Posterior vena cava (tissue), 2 donors: ENCODE results near the gene DNAH8. TPM values are rescaled to one million over a fixed set of nuclear protein-coding genes. Genes with fewer than 3 reads are reported as not detected.
A peak's percentile ranks its signal among the peaks of the same experiment; 100 is the strongest.
"Not testable (repeated sequence)": the region's sequence is repeated elsewhere in the genome, so short reads cannot be mapped to it uniquely, and the experiment has no call there.

Experiments
- DNase-seq: peaks from one replicate; pipeline ENCODE4 v3.0.0-alpha.2; 2020; ENCODE audit warnings: low spot score
- intact Hi-C, 2 donors: fragments of 100-400 bp; cut with DNase I; formaldehyde crosslinking; loops; one replicate each; pipeline versions ENCODE4 v1.14.1 to v1.14.2; 2022 to 2023
- total RNA-seq, 2 donors: library from RNA; stranded (reverse); fragmentation: NEBNext Ultra II Directional; extraction: Animal tissue kit (Norgen Biotek cat#: 25700); gene quantifications; one replicate each; pipeline ENCODE4 v1.2.1, GENCODE V29; 2021
- donor health status: DM: yes; HTN: yes; CAD: no.
- donor health status: DM: yes; HTN: yes; CAD: no.

Gene DNAH8
- total RNA-seq, 2 donors from 2014 or later = 0.05 to 0.71 TPM

GRCh38 chr6:38699702-38700101, 15.4 kb upstream of the DNAH8 start:
- DNase-seq, intact Hi-C loops: not testable (repeated sequence)

GRCh38 chr6:38701551-38701950, 13.6 kb upstream of the DNAH8 start:
- DNase-seq = no peak
- intact Hi-C loops = no loop called here

GRCh38 chr6:38702558-38703397, 12.3 kb upstream of the DNAH8 start, which contains the start of gene GLO1:
TSS of gene GLO1 (minus strand) at chr6:38703145. CDS start at chr6:38703054, 91 bp downstream.
- intact Hi-C loops = no loop called here
- peak; percentile 99 for DNase-seq

DNA sequence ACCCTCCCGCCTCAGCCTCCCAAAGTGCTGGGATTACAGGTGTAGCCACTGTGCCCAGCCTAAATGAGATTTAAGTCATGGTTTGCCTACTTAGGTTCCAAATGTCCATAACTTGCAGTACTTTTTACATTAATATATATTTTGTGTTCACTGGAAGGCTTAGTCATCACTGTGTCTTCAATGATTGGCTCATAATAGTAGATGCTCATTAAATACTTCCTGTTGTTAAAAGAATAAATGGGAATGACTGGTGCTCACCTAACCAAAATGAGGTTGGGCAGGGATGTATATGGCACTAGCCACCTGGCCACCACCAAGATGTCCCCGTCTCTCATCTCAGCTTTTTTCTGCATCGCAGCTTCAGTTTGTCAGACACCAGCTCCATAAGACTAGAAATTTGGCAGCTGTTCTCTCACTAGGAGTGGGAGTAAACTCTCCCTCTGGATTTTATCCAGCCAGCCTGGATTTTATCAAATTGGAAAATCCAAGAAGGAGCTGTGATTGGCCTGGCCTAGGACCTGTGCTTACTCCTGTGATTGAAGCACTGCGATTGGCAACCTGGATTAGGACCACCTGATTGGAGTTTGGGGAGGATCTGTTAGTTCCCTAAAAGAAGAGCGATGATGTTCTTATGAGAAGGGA, 11.0 kb upstream of the DNAH8 start:
- no peak for DNase-seq
- intact Hi-C loops = no loop called here

DNA sequence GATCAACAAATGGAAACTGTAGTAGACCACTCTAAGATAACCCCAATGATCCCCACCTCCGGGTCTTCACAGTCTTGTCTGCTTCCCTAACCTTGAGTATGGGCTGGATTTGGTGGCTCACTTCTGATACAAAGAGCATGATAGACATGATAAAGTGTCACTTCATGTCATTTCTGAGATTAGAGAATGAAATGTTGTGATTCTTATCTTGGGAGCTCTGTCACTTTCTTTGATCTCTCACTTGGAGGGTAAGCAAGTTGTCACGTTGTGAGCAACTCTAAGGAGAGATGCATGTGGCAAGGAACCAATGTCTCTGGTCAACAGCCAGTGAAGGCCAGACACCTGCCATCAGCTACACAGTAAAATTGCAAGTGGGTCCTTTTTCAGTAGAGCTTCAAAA, 9.2 kb upstream of the DNAH8 start:
- intact Hi-C loops = no loop called here
- DNase-seq = no peak

DNA sequence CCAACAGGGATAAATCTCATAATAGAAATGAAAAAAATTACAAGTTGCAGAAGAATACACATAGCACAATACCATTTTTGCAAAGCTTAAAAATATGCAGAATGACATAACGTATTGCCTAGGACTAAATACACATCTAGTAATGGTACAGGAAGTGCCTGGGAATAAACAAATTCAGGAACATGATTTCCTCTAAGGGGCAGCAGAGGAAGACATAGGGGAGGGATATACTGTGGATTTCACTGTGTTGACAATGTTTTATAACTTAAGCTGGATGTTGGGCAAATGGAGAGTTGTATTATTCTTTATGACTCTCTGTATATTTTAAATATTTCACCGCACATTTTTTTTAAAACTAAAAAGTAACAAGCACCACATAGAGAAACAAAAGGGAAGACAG, 6.6 kb upstream of the DNAH8 start:
- intact Hi-C loops = no loop called here
- no peak for DNase-seq

DNA sequence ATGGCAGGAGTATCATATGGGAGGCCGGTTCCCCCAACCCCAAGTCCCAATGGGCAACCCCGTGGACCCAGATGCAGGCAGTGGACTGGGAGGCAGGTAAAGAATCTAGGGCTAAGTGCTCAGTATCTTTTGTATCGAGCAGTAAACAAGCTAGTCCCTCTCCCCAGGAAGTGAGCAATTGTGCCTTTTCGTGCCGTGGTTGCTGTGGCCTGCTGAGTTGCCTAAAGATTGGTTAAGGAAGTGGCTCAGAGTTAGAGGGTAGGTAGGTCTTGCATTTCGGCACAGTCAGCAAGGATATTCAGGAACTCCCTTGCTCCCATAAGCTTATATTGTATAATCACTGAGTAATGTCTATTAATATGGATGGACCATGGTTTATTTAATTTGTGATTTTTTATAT, 1.3 kb upstream of the DNAH8 start:
- DNase-seq = no peak

DNA sequence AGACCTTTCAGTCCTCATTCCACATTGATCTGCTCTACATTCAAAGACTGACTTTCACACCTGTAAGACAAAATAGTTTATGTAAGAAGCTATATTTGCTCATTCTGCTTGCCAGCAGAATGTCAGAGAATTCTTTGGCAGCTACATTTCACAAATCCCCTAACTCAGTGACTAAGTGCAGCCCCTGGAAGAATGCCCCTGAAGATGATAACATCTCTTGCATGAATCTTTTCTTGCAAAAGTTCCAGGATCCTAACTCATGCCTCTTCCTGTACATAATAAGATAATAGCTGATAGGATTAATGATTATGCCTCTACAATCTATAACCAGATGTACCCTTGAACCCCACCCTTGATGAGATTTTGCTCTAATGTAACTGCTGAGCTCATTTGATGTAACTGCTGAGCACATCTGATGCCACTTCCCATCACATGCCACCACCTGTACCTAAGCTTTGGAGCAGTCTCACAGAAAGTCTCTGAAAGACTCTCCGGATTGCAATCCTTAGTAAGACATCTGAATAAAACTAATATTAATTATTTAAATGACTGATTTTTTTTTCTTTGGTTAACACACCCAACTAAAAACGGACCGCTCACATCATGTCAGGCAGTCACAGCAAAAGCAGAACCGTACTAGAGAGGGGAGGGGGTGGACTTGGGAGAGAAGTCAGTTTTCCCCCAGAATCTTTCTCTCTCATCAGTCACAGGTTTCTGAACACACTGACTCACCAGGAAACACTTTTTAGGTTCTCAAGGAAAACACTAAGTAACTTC, 684 bp upstream of the DNAH8 start:
- intact Hi-C loops = no loop called here
- DNase-seq = no peak

More for the DNA sequence above, 1.3 kb upstream of the DNAH8 start:
- intact Hi-C loops = no loop called here

GRCh38 chr6:38716825-38717224, 1.7 kb downstream of the DNAH8 start:
- no peak for DNase-seq
- intact Hi-C loops = no loop called here

- intact Hi-C loops = no loop called here
Observed at GRCh38 chr6:38719358-38719757, 4.2 kb downstream of the DNAH8 start.

DNA sequence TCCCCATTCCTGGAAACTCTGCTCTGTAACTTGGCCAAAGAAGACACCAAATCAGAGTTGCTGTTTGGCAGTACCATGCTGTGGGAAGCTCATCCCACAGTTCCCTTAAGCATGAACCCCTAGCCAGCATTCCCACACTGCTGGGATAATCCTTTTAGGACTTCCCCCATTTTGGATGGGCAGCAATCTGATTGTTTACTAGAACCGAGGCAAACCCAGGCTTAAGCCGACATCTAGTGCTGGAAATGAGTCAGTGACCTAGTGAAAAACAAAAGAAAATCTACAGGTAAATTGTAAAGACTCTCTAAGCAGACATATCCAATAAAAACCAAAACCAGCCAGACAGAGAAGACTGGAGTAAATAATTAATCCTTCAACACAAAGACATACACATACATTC, 5.2 kb downstream of the DNAH8 start:
- intact Hi-C loops = no loop called here
- DNase-seq = no peak

More at GRCh38 chr6:38719358-38719757, 4.2 kb downstream of the DNAH8 start:
- DNase-seq = no peak

DNA sequence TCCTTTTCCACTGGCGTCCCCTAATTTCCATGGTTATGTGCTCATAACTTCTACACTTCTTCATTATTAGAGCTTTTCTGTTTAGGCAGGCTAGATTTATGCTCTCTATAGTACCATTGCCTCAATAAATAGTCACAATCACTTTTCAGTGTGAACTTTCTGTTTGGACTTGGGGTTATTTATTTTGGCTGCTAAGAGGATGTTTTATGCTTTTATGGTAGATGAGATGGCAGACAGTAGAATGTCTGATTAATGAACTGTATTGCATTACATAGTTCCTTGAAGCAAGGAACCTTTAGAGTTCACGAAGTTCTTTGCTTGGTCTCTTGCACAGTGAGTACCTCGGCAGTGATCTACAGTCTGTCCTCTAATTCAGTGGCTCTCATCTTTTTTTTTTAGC, 6.9 kb downstream of the DNAH8 start:
- DNase-seq = no peak
- intact Hi-C loops = no loop called here

DNA sequence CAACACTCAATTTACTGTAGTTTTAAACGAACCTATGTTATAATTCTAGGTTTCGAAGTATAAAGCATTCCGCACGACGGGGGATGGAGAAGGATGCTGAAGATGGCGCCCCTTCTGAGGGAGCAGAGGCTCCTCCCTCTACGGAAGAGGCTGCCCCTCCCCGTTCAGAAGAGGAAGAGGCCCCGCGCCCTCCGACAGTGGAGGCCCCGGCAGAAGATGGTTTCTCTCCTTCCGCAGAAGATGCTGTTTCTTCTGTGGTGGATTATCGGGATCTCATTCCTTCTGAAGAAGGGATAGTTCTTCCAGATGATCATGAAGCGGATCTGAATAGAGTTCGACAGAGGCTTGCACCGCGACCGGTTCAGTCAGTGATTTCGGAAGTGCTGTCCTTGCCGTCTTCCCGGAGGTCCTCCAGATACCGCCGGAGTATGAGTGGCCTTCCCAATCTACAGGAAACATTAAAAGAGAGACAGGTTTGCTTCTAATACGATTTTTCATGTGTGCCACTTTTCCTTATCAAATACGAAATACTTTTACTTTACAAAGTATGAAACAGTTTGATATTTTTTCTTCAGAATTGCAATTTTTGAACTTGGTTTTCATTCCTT, 7.7 kb downstream of the DNAH8 start:
- intact Hi-C loops = no loop called here
- DNase-seq = no peak

GRCh38 chr6:38723783-38724182, 8.7 kb downstream of the DNAH8 start:
- no peak for DNase-seq

GRCh38 chr6:38724343-38724742, 9.2 kb downstream of the DNAH8 start:
- DNase-seq = no peak
- intact Hi-C loops = no loop called here

More at GRCh38 chr6:38723783-38724182, 8.7 kb downstream of the DNAH8 start:
- intact Hi-C loops = no loop called here

DNA sequence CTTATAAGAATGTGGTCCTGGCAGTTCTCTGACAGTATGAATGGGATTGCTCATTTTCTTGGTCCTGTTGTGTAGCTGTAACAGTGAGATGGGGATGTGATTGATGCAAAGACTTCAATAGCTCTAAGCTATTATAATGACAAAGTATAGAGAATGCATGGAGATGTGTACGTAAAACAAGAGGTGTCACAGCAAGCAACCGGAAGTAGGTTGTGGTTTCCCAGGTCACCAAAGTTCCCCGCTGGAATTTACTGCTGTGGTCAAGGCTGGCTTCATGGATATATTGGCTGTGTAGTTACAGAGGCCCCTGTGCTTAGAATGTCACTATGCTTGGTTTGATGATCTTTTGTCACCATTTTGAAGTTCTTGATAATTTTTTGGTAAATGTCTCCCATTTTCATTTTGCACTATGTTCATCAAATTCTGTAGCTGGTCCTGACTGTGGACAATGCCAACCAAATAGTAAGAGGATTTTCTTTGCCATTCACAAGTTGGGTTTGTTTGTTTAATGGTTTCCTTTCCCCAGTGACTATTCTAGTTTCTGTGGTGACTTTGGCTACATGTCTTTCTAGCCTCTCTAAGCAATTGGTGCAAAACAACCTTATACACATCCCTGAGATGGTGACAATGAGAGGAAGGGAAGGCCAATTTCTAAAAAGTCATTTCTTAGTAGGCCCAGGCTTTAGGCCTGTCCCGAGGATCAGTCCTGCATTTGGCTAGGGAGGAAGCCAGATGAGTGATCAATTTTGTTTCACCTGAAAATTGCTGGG, 10.5 kb downstream of the DNAH8 start:
- intact Hi-C loops = no loop called here
- DNase-seq = no peak

- no peak for DNase-seq
Observed at GRCh38 chr6:38728203-38728602, 13.1 kb downstream of the DNAH8 start.

GRCh38 chr6:38730140-38730862, 15.2 kb downstream of the DNAH8 start:
- intact Hi-C loops = no loop called here

More at GRCh38 chr6:38728203-38728602, 13.1 kb downstream of the DNAH8 start:
- intact Hi-C loops = no loop called here

More at GRCh38 chr6:38730140-38730862, 15.2 kb downstream of the DNAH8 start:
- no peak for DNase-seq
